Suprapubic skin (tissue), 4 donors: ENCODE measurements around the gene GNB1. TPM values are rescaled to one million over a fixed set of nuclear protein-coding genes. Genes with fewer than 3 reads are reported as not detected.
"Not testable (repeated sequence)": the region's sequence is repeated elsewhere in the genome, so short reads cannot be mapped to it uniquely, and the experiment has no call there.

Source experiments
- DNase-seq, 2 donors: peaks; one replicate each; pipeline ENCODE4 v3.0.0-alpha.2; 2019; ENCODE audit warnings: low spot score in 2 of 2
- H3K27ac ChIP-seq: fragments of 200-600 bp; sonication (generic); one replicate; pipeline ENCODE4 v1.5.1; 2019
- H3K27me3 ChIP-seq: fragments of 200-600 bp; sonication (generic); one replicate; pipeline ENCODE4 v1.5.1; 2019
- H3K36me3 ChIP-seq: fragments of 200-600 bp; sonication (generic); one replicate; pipeline ENCODE4 v1.5.1; 2019
- H3K4me1 ChIP-seq: fragments of 200-600 bp; sonication (generic); one replicate; pipeline ENCODE4 v1.5.1; 2019
- H3K4me3 ChIP-seq: fragments of 200-600 bp; sonication (generic); one replicate; pipeline ENCODE4 v1.5.1; 2019; ENCODE audit warnings: mild to moderate bottlenecking
- H3K9me3 ChIP-seq: fragments of 200-600 bp; sonication (generic); one replicate; pipeline ENCODE4 v1.5.1; 2019
- CTCF ChIP-seq, 2 donors: fragments of 200-600 bp in 1 of 2; fragments of 450-650 bp in 1 of 2; sonication (generic) in 1 of 2; IDR thresholded peaks; one replicate each; pipeline ENCODE4 v1.5.1; 2016 to 2019; ENCODE audit warnings: antibody characterized with exemption in 2 of 2, mild to moderate bottlenecking in 1 of 2, moderate library complexity in 1 of 2
- EP300 ChIP-seq: sonication (generic); formaldehyde crosslinking; IDR thresholded peaks from one replicate; pipeline ENCODE4 v1.6.1; 2017; ENCODE audit warnings: antibody characterized with exemption
- POLR2A ChIP-seq, 2 donors: fragments of 450-650 bp; IDR thresholded peaks; one replicate each; pipeline ENCODE4 v1.6.1; 2017; ENCODE audit warnings: antibody characterized with exemption in 2 of 2, mild to moderate bottlenecking in 2 of 2, moderate library complexity in 2 of 2
- POLR2AphosphoS5 ChIP-seq, 3 donors: sonication (generic); formaldehyde crosslinking; IDR thresholded peaks; one replicate each; pipeline ENCODE4 v1.6.1; 2017; ENCODE audit warnings: antibody characterized with exemption in 3 of 3
- WGBS: methylation state at CpG from one replicate; pipeline ENCODE4 v1.1.5; 2018; 5-methylcytosine and 5-hydroxymethylcytosine counted together
- total RNA-seq, 4 donors: library from RNA; depleted of rRNA; stranded (reverse); fragments of >200 nt; gene quantifications; one replicate each; pipeline ENCODE4 v1.1.0, GENCODE V29; 2016

GNB1 gene
- total RNA-seq, 4 donors from 2014 or later: 121 to 159 (median 153) TPM

- H3K9me3 ChIP-seq: no peaks in the 10 kb centered on the region
- H3K27me3 ChIP-seq: peaks cover 56% of the 10 kb centered on the region
- H3K4me1 ChIP-seq: peaks cover 3% of the 10 kb centered on the region
- 69% methylated on average over 16 of the region's 16 CpGs for WGBS
- DNase-seq: no peak
- H3K4me3 ChIP-seq: no peak overlapping the region
- TF ChIP-seq CTCF (IDR thresholded peaks at IDR 0.05) (no peak), EP300 (no peak), POLR2A (IDR thresholded peaks at IDR 0.05) (no peak), POLR2AphosphoS5 (IDR thresholded peaks at IDR 0.05) (no peak)
- H3K27ac ChIP-seq: no peak overlapping the region
- H3K36me3 ChIP-seq: no peaks in the 10 kb centered on the region
Observed at GRCh38 chr1:1937549-1938275, 46.8 kb upstream of the GNB1 start.

GRCh38 chr1:1937061-1937460, 46.2 kb upstream of the GNB1 start:
- Histone ChIP-seq H3K9me3 (no peaks in the 10 kb centered on the region), H3K36me3 (no peaks in the 10 kb centered on the region), H3K27ac (no peak overlapping the region), H3K4me1 (no peaks in the 10 kb centered on the region), H3K4me3 (no peak overlapping the region), H3K27me3 (peaks cover 49% of the 10 kb centered on the region)
- DNase-seq: peak in 1 of 2 donors; percentile 16
- 51% methylated on average over 13 of the region's 15 CpGs for WGBS
- TF ChIP-seq POLR2A (IDR thresholded peaks at IDR 0.05) (no peak), CTCF (IDR thresholded peaks at IDR 0.05) (no peak), POLR2AphosphoS5 (IDR thresholded peaks at IDR 0.05) (no peak), EP300 (no peak)

- H3K4me3 ChIP-seq, H3K4me1 ChIP-seq, H3K27ac ChIP-seq, DNase-seq, H3K9me3 ChIP-seq, H3K36me3 ChIP-seq: not testable (repeated sequence)
- H3K27me3 ChIP-seq: peaks cover 30% of the 10 kb centered on the region
- WGBS: 79% methylated on average over 4 of the region's 21 CpGs
Observed at GRCh38 chr1:1934848-1935247, 44.0 kb upstream of the GNB1 start.

- H3K27me3 ChIP-seq: no peaks in the 10 kb centered on the region
- H3K27ac ChIP-seq: no peak overlapping the region
- TF ChIP-seq POLR2A (IDR thresholded peaks at IDR 0.05) (no peak), EP300 (no peak), CTCF (IDR thresholded peaks at IDR 0.05) (no peak), POLR2AphosphoS5 (IDR thresholded peaks at IDR 0.05) (no peak)
- no peaks in the 10 kb centered on the region for H3K36me3 ChIP-seq
- DNase-seq: peak in 1 of 2 donors; percentile 49
- no peaks in the 10 kb centered on the region for H3K9me3 ChIP-seq
- 89% methylated on average over 28 of the region's 38 CpGs for WGBS
- H3K4me3 ChIP-seq: no peak overlapping the region
- H3K4me1 ChIP-seq: peaks cover 7% of the 10 kb centered on the region
Observed at GRCh38 chr1:1929639-1930545, 39.0 kb upstream of the GNB1 start.

- Histone ChIP-seq H3K27ac (no peak overlapping the region), H3K36me3 (no peaks in the 10 kb centered on the region), H3K4me3 (no peak overlapping the region), H3K27me3 (no peaks in the 10 kb centered on the region), H3K9me3 (no peaks in the 10 kb centered on the region), H3K4me1 (peaks cover 7% of the 10 kb centered on the region)
- TF ChIP-seq POLR2A (IDR thresholded peaks at IDR 0.05): no peak
- no peak for TF ChIP-seq EP300
- TF ChIP-seq CTCF (IDR thresholded peaks at IDR 0.05): no peak
- no peak for TF ChIP-seq POLR2AphosphoS5 (IDR thresholded peaks at IDR 0.05)
- 79% methylated on average over 5 of the region's 10 CpGs for WGBS
- no peak for DNase-seq
Observed at GRCh38 chr1:1929102-1929638, 38.3 kb upstream of the GNB1 start.
